ENCODE measurements around the gene NME5. TPM values are rescaled to one million over a fixed set of nuclear protein-coding genes. Genes with fewer than 3 reads are reported as not detected.
"Not testable (repeated sequence)": the region's sequence is repeated elsewhere in the genome, so short reads cannot be mapped to it uniquely, and the experiment has no call there.

The NME5 gene
- total RNA-seq, 1 donor from 2014 or later, result 7.3 TPM

DNA sequence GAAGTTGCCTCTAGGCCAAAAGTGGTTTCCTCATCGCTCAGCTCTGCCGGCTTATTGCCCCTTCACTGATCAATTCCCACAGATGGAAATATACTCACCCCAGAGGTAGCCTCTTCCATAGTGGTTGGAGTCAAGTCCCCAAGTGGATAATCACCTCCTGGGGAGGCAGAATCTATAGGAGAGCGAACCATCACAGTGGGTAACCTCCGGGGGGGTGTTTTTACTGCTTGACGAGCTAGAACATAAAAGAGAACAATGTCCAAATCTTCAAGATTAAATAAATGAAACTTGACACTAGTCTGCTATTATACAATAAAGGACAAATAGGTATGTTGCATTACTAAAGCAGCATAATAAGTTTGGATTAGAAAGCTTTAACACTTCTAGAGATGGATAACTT lies 29.9 kb upstream of the NME5 start:
- no peak overlapping the region for H3K27ac ChIP-seq
- H3K27me3 ChIP-seq (ENCODE audit: low read depth), result no peaks in the 10 kb centered on the region
- intact Hi-C loops (cut with DNase I), result no loop called here
- no peak overlapping the region for H3K4me3 ChIP-seq
- DNase-seq (no peak), ATAC-seq (no peak)
- no peaks in the 10 kb centered on the region for H3K9me3 ChIP-seq
- peaks cover 5% of the 10 kb centered on the region for H3K4me1 ChIP-seq
- H3K36me3 ChIP-seq, result peaks cover 100% of the 10 kb centered on the region
- TF ChIP-seq, protein P1, sequence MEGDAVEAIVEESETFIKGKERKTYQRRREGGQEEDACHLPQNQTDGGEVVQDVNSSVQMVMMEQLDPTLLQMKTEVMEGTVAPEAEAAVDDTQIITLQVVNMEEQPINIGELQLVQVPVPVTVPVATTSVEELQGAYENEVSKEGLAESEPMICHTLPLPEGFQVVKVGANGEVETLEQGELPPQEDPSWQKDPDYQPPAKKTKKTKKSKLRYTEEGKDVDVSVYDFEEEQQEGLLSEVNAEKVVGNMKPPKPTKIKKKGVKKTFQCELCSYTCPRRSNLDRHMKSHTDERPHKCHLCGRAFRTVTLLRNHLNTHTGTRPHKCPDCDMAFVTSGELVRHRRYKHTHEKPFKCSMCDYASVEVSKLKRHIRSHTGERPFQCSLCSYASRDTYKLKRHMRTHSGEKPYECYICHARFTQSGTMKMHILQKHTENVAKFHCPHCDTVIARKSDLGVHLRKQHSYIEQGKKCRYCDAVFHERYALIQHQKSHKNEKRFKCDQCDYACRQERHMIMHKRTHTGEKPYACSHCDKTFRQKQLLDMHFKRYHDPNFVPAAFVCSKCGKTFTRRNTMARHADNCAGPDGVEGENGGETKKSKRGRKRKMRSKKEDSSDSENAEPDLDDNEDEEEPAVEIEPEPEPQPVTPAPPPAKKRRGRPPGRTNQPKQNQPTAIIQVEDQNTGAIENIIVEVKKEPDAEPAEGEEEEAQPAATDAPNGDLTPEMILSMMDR (IDR thresholded peaks at IDR 0.05), result no peak

DNA sequence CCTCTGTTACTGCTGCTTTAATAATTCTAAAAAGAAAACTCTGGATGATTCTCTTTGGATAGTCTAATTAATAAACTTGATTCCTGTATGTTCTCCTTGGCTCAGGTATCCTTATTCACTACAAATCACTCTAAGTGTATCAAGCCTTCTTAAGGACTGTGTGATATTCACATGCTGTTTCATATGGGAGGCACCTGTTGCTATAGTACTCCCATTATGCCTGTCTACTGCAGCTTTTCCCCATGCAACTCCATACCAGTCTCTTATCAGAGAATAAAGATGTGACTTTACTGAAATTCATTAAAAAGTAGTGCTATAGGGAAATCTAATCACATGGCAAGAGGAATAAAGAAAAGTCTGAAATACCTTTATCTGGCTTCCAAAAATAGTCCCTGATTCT lies 24.5 kb upstream of the NME5 start:
- H3K27ac ChIP-seq, result no peak overlapping the region
- no peaks in the 10 kb centered on the region for H3K9me3 ChIP-seq
- H3K4me1 ChIP-seq, result no peaks in the 10 kb centered on the region
- intact Hi-C loops (cut with DNase I), result no loop called here
- H3K36me3 ChIP-seq, result peaks cover 100% of the 10 kb centered on the region
- DNase-seq (no peak), ATAC-seq (no peak)
- TF ChIP-seq, protein P1 (IDR thresholded peaks at IDR 0.05), result no peak
- H3K27me3 ChIP-seq (ENCODE audit: low read depth), result no peaks in the 10 kb centered on the region
- no peak overlapping the region for H3K4me3 ChIP-seq

DNA sequence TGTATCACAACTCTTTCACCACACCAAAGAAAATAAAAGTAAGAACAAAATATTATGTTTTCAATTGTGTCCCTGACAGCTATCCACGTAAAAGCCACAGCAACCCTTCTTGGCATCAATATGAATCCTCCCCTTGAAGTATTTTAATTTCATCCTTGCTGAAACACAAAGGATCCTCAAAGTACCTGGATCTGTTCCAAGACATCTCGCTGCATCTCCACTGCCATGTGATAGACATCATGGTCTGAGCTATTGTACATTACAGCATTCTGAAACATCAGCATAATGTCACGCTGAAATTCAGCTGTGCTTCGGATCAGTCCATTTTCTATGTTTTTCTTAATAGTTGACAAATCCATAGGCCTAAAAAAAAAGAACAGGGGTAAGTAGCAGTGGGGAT lies 21.5 kb upstream of the NME5 start:
- TF ChIP-seq, protein P1 (IDR thresholded peaks at IDR 0.05), result no peak

DNA sequence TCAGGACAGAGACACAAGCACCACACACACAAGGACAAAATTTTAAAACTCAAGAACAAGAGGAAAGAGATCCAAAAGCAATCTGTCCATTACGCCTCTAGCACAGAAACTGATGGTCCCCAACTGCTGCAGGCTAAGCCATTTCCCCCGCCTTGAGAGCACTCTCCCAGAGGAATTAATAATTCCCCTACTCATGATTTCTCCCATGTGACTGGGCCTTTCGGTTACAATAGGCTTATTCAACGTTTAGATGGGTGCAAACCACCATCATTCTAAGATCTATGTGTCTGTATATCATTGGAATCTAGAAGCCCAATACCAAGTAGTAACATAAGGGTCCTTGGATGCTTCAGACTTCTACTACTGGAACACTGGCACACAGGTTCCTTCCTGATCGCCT lies 20.4 kb upstream of the NME5 start:
- no peak overlapping the region for H3K27ac ChIP-seq
- intact Hi-C loops (cut with DNase I), result no loop called here
- DNase-seq, result no peak
- H3K36me3 ChIP-seq, result peaks cover 84% of the 10 kb centered on the region
- TF ChIP-seq, protein P1 (IDR thresholded peaks at IDR 0.05), result no peak
- no peaks in the 10 kb centered on the region for H3K27me3 ChIP-seq (ENCODE audit: low read depth)
- H3K4me3 ChIP-seq, result no peak overlapping the region
- no peak for ATAC-seq
- no peaks in the 10 kb centered on the region for H3K9me3 ChIP-seq
- no peaks in the 10 kb centered on the region for H3K4me1 ChIP-seq

More for the DNA sequence above, 21.5 kb upstream of the NME5 start:
- ATAC-seq, result no peak
- H3K9me3 ChIP-seq, result no peaks in the 10 kb centered on the region
- H3K36me3 ChIP-seq, result peaks cover 95% of the 10 kb centered on the region
- intact Hi-C loops (cut with DNase I), result no loop called here
- no peaks in the 10 kb centered on the region for H3K27me3 ChIP-seq (ENCODE audit: low read depth)
- no peak overlapping the region for H3K27ac ChIP-seq
- no peaks in the 10 kb centered on the region for H3K4me1 ChIP-seq
- no peak overlapping the region for H3K4me3 ChIP-seq
- DNase-seq, result no peak

DNA sequence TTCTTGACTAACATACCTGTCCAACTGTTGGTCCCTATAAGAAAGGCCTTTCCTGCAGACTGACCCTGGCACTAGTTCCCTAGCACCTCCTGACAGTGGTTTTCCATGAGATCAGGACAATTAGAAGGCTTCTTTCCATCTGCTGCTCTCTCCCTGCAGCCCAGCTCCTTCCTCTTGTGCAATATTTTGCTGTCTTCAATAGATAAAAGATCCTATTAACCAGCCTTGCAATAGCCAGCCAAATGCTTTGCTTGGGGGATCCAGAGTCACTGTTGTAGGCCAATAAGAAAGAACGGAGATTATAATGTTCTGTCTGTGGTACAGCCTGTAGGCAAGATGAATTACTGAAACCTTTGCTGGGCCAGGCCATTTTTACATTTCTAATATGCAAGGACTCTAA lies 18.4 kb upstream of the NME5 start:
- intact Hi-C loops (cut with DNase I), result no loop called here
- Histone ChIP-seq H3K27me3 (ENCODE audit: low read depth) (no peaks in the 10 kb centered on the region), H3K9me3 (no peaks in the 10 kb centered on the region), H3K36me3 (peaks cover 64% of the 10 kb centered on the region), H3K4me1 (no peaks in the 10 kb centered on the region), H3K27ac (no peak overlapping the region), H3K4me3 (no peak overlapping the region)
- ATAC-seq (no peak), DNase-seq (no peak)
- TF ChIP-seq, protein P1 (IDR thresholded peaks at IDR 0.05), result no peak

DNA sequence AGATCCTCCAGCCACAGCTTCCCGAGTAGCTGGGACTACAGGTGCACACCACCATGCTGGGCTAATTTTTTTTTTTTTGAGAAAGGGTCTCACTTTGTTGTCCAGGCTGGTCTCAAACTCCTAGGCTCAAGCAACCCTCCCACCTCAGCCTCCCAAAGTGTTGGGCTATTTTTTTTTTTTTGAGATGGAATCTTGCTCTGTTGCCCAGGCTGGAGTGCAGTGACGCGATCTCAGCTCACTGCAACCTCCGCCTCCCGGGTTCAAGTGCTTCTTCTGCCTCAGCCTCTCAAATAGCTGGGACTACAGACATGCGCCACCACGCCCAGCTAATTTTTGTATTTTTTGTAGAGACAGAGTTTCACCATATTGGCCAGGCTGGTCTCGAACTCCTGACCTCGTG lies 16.7 kb upstream of the NME5 start:
- H3K9me3 ChIP-seq; ATAC-seq; intact Hi-C loops (cut with DNase I); DNase-seq; H3K27me3 ChIP-seq (ENCODE audit: low read depth); H3K4me3 ChIP-seq; H3K27ac ChIP-seq; H3K4me1 ChIP-seq: not testable (repeated sequence)
- peaks cover 48% of the 10 kb centered on the region for H3K36me3 ChIP-seq
